ENCODE measurements around the gene GNG13.

DNA sequence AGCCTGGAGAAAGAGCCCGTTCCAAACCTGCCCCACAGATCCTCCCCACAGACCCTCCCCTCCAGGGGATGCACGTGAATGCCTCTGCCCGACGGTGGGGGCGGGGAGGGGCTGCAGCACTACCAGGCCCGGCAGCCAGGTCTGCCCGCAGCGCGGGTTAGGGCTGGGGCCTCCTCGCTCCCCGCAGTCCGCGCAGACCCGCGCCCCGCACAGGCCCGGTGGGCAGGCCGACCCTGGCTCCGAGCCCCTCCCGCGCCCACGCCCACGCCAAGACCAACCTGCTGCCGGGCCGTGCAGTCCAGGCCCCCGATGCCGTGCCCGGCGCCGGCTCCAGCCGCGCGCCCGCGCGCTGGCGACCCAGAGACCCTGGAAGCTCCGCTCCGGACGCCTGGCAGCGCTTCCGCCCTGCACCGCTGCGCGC lies 12.5 kb downstream of the GNG13 start, which contains the start of gene RPUSD1:
- TF ChIP-seq CTCF (IDR thresholded peaks at IDR 0.05) (no peak), POLR2A (IDR thresholded peaks at IDR 0.05; ENCODE audit: low read length) (peak; percentile 52; the same call in 1 of the 2 replicates), EP300 (IDR thresholded peaks at IDR 0.05) (no peak), ZC3H11A (IDR thresholded peaks at IDR 0.05) (no peak), CBX8 (IDR thresholded peaks at IDR 0.05) (no peak), FOSL2 (IDR thresholded peaks at IDR 0.05) (no peak), FOSL2 (CRISPR knock-in tag; IDR thresholded peaks at IDR 0.05) (no peak), POLR2AphosphoS2 (conservative IDR thresholded peaks at IDR 0.05; ENCODE audit: low read length) (no peak), REST (IDR thresholded peaks at IDR 0.05) (no peak), JUN (IDR thresholded peaks at IDR 0.05) (peak in 1 of 2 experiments; percentile 44; a peak in 2 of 5 replicates), ELK1 (IDR thresholded peaks at IDR 0.05; ENCODE audit: low read depth, low read length) (no peak)
- TF ChIP-seq, protein P1, sequence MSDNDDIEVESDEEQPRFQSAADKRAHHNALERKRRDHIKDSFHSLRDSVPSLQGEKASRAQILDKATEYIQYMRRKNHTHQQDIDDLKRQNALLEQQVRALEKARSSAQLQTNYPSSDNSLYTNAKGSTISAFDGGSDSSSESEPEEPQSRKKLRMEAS (IDR thresholded peaks at IDR 0.05) = no peak; the same call in 1 of the 2 replicates
